ENCODE data around the gene CDC27.
"Not testable (repeated sequence)": the region's sequence is repeated elsewhere in the genome, so short reads cannot be mapped to it uniquely, and the experiment has no call there.

- TF ChIP-seq, protein P1, sequence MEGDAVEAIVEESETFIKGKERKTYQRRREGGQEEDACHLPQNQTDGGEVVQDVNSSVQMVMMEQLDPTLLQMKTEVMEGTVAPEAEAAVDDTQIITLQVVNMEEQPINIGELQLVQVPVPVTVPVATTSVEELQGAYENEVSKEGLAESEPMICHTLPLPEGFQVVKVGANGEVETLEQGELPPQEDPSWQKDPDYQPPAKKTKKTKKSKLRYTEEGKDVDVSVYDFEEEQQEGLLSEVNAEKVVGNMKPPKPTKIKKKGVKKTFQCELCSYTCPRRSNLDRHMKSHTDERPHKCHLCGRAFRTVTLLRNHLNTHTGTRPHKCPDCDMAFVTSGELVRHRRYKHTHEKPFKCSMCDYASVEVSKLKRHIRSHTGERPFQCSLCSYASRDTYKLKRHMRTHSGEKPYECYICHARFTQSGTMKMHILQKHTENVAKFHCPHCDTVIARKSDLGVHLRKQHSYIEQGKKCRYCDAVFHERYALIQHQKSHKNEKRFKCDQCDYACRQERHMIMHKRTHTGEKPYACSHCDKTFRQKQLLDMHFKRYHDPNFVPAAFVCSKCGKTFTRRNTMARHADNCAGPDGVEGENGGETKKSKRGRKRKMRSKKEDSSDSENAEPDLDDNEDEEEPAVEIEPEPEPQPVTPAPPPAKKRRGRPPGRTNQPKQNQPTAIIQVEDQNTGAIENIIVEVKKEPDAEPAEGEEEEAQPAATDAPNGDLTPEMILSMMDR (IDR thresholded peaks at IDR 0.05), result not testable (repeated sequence)
- not testable (repeated sequence) for TF ChIP-seq ZFX (IDR thresholded peaks at IDR 0.05; ENCODE audit: borderline replicate concordance)
Observed at GRCh38 chr17:47168896-47169295, 20.2 kb downstream of the CDC27 start.
